ENCODE results near the gene EXOC6B. TPM values are rescaled to one million over a fixed set of nuclear protein-coding genes. Genes with fewer than 3 reads are reported as not detected.
A peak's percentile ranks its signal among the peaks of the same experiment; 100 is the strongest.

Gene EXOC6B
- total and polyA plus RNA-seq, 9 of the 15 experiments (the other 6 are each of a cell fraction or from before 2014, with no cell fraction given) = 0.28 to 4.2 (median 2.0) TPM

GRCh38 chr2:72533765-72534164 is 292.1 kb downstream of the EXOC6B start (continued):
- TF ChIP-seq RNF2 (IDR thresholded peaks at IDR 0.05) (no peak), KDM4B (IDR thresholded peaks at IDR 0.05; ENCODE audit: borderline replicate concordance in 2 of 2, low read depth in 1 of 2) (no peak), FOXP4 (CRISPR knock-in tag; IDR thresholded peaks at IDR 0.05; ENCODE audit: borderline replicate concordance) (no peak), RREB1 (CRISPR knock-in tag; IDR thresholded peaks at IDR 0.05) (no peak), PYGO2 (tag; IDR thresholded peaks at IDR 0.05) (no peak), TCF7 (IDR thresholded peaks at IDR 0.05; ENCODE audit: borderline replicate concordance) (peak; percentile 77; the same call in 1 of the 2 replicates), NELFE (IDR thresholded peaks at IDR 0.05; ENCODE audit: insufficient read depth, insufficient read length) (no peak), RBM14 (IDR thresholded peaks at IDR 0.05; ENCODE audit: borderline replicate concordance, insufficient read depth, low read depth, low read length) (no peak)

All from K562 (cell line).